NCI-H345 treated with DMSO at 0.1 percent for 48 hours (cell line): ENCODE data around the gene TREX2.

Experiments used
- DNase-seq: peaks from one replicate; lab custom pipeline; 2025; ENCODE audit not compliant: unreplicated experiment; lab: John Stamatoyannopoulos, UW

Gene TREX2, protein sequence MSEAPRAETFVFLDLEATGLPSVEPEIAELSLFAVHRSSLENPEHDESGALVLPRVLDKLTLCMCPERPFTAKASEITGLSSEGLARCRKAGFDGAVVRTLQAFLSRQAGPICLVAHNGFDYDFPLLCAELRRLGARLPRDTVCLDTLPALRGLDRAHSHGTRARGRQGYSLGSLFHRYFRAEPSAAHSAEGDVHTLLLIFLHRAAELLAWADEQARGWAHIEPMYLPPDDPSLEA

GRCh38 chrX:153445856-153446635 lies at the start of gene TREX2:
Gene TREX2, minus strand, starts transcription at chrX:153446056. Its CDS starts 626 bp downstream, at chrX:153445430.
- DNase-seq, result no peak

- DNase-seq, result no peak
Observed at GRCh38 chrX:153495362-153495751, 49.5 kb upstream of the TREX2 start.

DNA sequence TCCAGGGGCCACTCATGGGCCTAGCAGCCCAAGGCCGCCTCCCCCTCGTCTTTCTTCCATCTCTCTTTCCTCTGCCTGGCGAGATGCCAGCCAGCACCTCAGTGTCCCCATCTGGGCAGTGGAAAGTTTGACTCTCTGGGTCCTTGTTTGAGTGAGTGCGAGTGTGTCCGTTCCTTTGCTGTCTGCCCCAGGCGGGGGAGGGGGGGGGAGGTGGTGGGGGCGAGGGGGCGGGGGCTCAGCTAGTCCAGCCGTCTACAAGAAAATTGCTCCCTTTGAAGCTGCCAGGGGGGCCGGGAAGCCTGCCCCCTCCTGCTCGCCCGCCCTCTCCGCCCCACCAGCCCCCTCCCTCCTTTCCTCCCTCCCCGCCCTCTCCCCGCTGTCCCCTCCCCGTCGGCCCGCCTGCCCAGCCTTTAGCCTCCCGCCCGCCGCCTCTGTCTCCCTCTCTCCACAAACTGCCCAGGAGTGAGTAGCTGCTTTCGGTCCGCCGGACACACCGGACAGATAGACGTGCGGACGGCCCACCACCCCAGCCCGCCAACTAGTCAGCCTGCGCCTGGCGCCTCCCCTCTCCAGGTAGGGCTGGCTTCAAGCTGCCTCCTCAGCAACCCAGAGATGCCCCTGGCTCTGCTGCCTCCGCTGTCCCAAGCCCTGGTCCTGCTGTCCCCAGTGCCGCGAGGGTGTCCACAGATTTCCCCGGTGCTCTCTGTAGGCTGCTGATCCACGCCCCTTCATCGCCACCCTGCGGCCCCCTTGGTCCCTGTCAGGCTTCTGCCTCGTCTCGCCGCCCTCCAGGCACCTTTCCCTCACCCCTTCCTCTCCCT lies 48.9 kb upstream of the TREX2 start, which contains the start of gene BGN:
Gene BGN (plus strand): TSS at position 440 of the 821 bp plus-strand sequence. CDS start 9,652 bp downstream, outside the sequence.
- no peak for DNase-seq

- no peak for DNase-seq
Observed at GRCh38 chrX:153494061-153494460, 48.2 kb upstream of the TREX2 start.

- no peak for DNase-seq
Observed at GRCh38 chrX:153493085-153493484, 47.2 kb upstream of the TREX2 start.

GRCh38 chrX:153492543-153492942 lies 46.7 kb upstream of the TREX2 start:
- no peak for DNase-seq

DNA sequence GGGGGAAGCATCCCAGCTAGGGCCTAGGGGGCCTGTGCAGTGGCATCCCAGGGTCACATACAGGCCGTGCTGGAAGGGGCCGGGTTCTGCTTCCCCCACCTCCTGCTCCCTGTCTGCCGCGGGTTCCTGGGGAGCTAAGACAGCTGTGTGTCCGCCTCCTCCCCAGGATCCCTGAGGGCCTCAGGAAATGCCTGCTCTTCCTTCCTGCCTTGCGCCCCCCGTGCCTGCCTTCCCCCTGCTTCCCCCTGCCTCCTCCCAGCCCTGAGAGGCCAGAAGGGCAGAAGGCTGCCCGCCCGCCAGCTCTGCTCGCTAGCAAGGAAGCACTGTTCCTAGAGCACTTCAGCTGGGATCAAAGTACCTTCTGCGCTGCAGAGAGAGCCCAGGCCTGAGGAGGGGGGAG lies 46.1 kb upstream of the TREX2 start:
- DNase-seq, result no peak

DNA sequence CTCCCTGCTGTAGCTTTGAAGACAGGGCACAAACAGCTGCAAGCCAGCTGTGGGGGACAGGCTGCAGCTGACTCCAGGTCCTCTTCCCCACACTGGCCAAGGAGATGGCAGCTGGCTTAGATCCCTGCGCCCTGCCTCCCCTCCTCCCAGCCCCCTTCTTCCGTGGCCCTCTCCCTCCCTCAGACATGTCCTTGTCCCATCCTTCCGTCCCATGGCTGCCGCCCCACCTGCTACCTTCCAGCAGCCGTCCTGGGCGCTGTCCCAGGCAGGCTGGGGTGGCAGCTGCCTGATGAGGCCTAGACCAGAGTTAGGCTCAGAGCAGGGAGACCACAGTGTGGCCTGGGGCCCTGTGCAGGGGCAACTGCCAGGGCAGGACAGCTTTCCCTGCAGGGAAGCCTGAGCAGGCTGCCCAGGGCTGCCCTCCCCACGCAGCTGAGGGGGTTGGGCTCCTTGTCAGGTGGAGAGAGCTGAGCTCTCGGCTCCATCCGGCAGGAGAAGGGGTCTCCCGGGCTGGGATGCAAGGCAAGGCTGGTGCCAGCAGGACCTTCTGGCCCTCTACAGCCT lies 45.6 kb upstream of the TREX2 start:
- no peak for DNase-seq

DNA sequence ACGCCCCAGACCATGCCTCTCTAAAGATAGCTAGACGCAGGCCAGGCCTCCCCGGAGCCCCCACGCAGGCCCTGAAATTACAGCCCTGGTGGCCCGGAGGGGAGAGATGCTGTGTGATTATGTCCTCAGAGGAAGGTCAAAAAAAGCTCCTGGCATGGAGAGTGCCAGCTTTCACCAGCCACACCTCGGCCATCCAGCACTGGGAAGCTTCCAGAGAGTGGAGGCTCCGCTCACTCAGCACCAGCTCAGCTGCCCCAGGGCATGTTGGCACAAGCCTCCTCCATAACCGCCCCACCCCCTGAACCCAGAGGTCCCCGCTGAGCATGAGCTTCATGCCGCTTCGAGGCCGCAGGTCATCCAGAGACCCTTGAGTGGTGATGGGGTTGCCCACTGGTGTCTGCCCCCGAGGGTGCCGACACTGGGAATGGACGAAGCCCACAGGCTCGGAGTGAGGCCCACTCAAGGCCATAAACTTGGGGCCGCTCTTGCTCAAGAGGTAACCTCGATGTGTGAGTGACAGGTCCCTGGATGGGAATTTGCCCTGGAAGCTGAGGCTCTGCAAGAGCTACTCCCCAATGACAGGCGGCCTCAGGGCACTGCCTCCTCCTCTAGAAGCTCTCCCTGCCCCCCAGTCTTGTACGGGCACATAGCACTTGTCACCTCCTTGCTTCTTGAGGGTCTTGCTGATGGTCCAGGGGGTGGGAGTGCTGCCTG lies 44.5 kb upstream of the TREX2 start:
- no peak for DNase-seq

- no peak for DNase-seq
Observed at GRCh38 chrX:153488231-153488914, 42.5 kb upstream of the TREX2 start.

- no peak for DNase-seq
Observed at GRCh38 chrX:153487590-153488071, 41.8 kb upstream of the TREX2 start.

DNA sequence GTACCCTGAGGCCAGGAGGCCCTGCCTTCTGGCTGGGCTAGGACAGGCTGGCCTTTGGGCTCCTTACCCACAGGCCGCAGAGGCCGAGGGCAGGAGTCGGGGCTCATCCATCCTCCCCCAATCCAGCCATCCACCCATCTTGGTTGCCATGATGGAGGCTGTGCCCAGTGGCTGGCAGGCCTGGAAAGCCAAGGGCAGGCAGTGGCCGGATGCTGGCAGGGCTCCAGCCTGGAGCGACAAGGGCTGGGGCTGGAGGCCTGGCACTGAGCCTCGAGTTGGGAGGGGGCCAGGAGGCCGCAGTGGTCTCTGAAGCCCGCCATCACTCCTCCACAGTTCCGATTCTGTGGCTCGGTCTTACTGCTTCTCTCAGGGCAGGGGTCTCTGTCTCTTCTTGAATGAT lies 40.3 kb upstream of the TREX2 start:
- DNase-seq, result no peak

DNA sequence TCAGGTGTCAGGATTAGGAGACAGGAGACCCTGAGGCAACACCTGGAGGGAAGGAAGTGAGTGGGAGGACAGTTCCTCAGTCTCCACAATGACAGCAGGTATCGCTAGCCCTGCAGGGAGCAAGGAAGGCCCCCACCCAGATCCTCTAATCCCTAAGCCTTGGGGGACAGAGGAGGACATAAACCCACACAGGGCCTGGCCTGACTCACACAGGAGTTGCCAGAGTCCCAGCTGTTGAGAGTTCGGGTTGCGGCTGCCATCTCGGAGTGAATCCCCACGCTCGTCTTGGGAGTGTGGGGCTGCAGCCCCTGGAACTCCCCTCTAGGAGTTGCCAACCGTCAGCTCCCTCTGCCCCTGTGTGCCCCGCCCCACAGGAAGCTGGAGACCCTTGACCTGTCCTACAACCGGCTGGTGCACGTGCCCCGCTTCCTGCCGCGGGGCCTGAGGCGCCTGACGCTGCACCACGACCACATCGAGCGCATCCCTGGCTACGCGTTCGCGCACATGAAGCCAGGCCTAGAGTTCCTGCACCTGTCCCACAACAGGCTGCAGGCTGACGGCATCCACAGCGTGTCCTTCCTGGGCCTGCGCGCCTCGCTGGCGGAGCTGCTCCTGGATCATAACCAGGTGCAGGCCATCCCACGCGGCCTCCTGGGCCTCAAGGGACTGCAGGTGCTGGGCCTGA lies 39.7 kb upstream of the TREX2 start:
- DNase-seq, result no peak

DNA sequence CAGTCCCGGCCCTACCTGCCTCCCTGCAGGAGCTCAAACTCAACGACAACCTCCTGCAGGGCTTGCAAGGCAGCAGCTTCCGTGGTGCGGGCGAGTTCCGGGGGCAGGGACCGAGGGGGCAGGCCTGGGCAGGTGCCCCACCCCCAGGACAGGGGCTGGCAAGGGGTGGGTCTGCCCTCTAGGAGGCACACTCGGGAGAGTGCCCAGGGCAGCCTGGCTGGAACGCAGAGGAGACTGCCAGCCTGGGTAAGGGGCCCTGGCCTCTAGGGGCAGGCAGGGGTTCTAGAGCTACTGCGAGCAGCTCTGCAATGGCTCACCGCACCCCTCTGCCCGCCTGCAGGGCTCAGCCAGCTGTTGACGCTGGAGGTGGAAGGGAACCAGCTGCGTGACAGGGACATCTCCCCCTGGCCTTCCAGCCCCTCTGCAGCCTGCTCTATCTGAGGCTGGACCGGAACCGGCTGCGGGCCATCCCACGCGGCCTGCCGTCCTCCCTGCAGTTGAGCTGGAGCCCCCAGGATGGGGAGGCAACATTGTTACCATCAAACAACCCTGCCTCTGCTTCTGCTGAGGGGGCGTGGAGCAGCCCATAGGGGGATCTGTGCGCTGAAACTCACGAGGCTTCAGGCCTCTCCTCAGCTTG lies 36.6 kb upstream of the TREX2 start:
- DNase-seq, result no peak

DNA sequence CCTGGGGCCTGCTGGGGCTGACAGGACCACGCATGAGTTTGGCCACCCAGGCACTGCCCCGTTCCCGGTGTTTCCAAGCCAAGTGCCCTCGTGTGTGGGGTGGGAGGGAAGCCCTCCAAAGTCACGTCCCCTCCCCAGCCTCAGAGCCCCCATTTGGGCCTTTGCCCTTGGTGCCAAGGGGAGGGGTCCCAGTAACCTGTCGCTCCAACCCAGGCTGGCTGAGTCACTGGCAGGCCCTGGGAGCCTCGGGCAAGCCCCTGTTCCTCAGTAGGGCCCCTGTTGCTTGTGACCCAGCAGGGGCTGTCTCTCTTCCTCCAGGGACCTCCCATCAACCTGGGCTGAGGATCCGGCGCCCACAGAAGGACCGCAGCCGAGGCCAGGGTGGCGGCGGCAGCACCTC lies 35.2 kb upstream of the TREX2 start:
- DNase-seq, result no peak

DNA sequence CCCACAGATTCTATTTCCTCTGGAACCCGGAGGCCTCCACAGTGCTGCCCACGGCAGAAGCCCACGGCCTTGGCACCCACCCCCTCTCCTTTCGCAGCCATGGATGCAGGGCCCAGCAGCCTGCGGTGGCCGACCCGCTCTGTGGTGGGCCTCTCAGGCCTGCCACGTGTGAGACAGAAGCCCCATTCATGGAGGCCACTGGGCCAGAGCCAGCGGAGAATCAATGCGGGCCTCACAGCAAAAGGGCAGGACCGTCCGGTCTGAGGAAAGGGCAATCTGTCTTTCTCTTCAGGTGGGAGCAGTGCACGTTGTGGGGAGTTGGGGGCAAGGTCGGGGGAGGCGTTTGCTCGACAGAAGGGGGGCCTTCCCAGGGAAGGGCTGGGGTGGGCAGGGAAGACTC lies 32.9 kb upstream of the TREX2 start:
- no peak for DNase-seq

DNA sequence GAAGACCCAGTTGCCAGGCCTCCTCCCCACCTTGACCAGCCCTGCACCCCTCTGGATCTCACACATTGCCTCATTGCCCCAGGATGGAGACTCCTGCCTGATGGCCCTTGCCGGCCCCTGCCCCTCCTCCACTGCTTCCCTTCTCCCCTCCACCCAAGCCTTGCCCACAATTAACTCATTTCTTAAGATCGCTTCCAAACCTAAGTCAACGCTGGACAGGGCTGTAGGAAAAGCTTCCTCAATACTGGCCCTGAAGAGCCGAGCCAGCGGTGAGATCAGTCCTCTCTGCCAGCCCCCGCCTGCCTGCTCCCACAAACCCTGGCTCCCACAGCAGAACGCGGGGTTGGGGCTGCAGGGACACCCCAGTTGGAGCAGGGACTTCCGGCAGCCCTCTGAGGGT lies 32.0 kb upstream of the TREX2 start:
- DNase-seq, result no peak

DNA sequence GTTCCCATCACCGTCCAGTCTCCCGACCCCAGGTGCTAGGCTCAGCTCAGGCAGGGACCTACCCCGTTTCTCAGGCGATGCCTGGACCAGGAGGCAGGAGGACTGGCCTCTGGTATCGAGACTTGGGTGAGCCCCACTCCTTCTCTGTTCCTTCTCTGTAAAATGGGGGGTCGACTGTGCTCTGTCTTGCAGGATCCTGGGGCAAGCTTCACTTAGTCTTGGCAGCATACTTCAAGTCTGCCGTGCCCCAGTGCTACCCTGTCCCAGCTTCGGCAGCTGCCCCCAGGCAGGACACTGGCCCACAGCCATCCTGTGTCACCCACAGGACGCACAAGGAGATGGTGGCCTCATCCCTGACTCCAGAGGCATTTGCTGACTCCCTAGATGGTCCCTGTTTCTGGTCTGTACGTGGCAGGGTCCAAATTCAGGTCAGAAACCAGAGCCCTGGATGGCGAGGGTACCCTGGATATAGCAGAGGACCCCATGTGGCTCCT lies 31.6 kb upstream of the TREX2 start:
- no peak for DNase-seq
